ENCODE data around the gene ATAD3B. TPM values are rescaled to one million over a fixed set of nuclear protein-coding genes. Genes with fewer than 3 reads are reported as not detected.
A peak's percentile ranks its signal among the peaks of the same experiment; 100 is the strongest.

Gene ATAD3B
- total RNA-seq, 1 donor from 2014 or later, result 47.4 TPM

GRCh38 chr1:1431845-1432273 is 39.7 kb upstream of the ATAD3B start:
- Mint-ChIP-seq H3K27me3 (peaks cover 17% of the 10 kb centered on the region), H3K36me3 (ENCODE audit: low read depth) (no peaks in the 10 kb centered on the region), H3K9me3 (no peaks in the 10 kb centered on the region), H3K27ac (no peak overlapping the region), H3K4me3 (no peak overlapping the region), H3K4me1 (peaks cover 17% of the 10 kb centered on the region)
- DNase-seq (no peak), ATAC-seq (ENCODE audit: low read depth) (no peak)
- POLR2A ChIA-PET, result no interaction called here
- no peak for TF ChIP-seq CTCF (IDR thresholded peaks at IDR 0.05)
- CTCF ChIA-PET, result no interaction called here
- intact Hi-C loops (cut with micrococcal nuclease), result no loop called here

DNA sequence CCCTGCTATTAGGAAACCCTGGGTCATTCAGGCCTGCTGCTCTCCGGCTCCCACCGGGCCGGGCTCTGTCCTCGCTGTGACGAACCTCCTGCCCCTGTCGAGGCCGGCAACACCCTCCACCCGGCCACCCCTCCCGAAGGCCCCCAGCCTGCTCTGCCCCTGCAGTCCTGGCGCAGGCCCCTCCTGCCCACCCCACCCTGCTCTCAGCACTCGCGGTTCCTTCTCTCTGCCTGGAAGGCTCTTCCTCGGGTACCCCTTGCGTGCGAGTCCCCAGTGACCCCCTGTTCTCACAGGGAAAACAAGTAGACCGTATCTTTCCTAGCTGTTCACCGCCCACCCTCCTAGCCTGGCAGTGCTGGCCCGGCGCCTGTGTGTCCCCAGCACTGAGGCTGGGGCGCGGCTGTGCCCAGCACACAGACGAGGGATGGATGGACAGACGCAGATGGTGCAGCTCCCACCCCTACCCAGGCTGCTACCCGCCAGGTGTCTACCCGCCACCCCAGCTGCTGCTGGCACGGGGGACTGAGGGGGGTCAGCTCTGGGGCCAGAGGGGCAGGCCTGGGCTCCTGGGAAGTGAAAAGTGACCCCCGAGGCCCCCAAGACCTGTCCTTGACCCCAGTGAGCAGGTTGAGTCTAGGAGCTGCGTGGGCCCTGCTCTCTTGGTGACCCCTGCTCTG is 39.2 kb upstream of the ATAD3B start:
- intact Hi-C loops (cut with micrococcal nuclease), result no loop called here
- Mint-ChIP-seq H3K36me3 (ENCODE audit: low read depth) (no peaks in the 10 kb centered on the region), H3K27ac (no peak overlapping the region), H3K4me3 (no peak overlapping the region), H3K4me1 (peaks cover 17% of the 10 kb centered on the region), H3K9me3 (no peaks in the 10 kb centered on the region), H3K27me3 (peaks cover 17% of the 10 kb centered on the region)
- ChIA-PET CTCF (no interaction called here), POLR2A (interaction anchor here (0.6 to 2.6 kb wide), 2 partner anchors 33 to 435 kb away, joined by 8 to 11 read pairs; partner anchors contain the start of gene CCNL2)
- no peak for TF ChIP-seq CTCF (IDR thresholded peaks at IDR 0.05)
- ATAC-seq (ENCODE audit: low read depth) (no peak), DNase-seq (no peak)

GRCh38 chr1:1432951-1433803 is 38.4 kb upstream of the ATAD3B start:
- peaks cover 17% of the 10 kb centered on the region for H3K4me1 Mint-ChIP-seq
- DNase-seq (no peak), ATAC-seq (ENCODE audit: low read depth) (no peak)
- no peak overlapping the region for H3K4me3 Mint-ChIP-seq
- no peak overlapping the region for H3K27ac Mint-ChIP-seq
- H3K36me3 Mint-ChIP-seq (ENCODE audit: low read depth), result no peaks in the 10 kb centered on the region
- no peak for TF ChIP-seq CTCF (IDR thresholded peaks at IDR 0.05)
- H3K27me3 Mint-ChIP-seq, result peaks cover 17% of the 10 kb centered on the region
- H3K9me3 Mint-ChIP-seq, result no peaks in the 10 kb centered on the region
- intact Hi-C loops (cut with micrococcal nuclease), result no loop called here
- POLR2A ChIA-PET, result interaction anchor here (0.6 to 2.6 kb wide), 4 partner anchors 34 to 592 kb away, joined by 4 to 11 read pairs (median 6); partner anchors contain the start of genes AURKAIP1 and CCNL2
- CTCF ChIA-PET, result no interaction called here

- DNase-seq (no peak), ATAC-seq (ENCODE audit: low read depth) (peak; percentile 16)
- ChIA-PET POLR2A (interaction anchor here (0.6 to 2.6 kb wide), 3 partner anchors 34 to 592 kb away, joined by 4 to 8 read pairs (median 4); partner anchors contain the start of genes AURKAIP1 and CCNL2), CTCF (no interaction called here)
- Mint-ChIP-seq H3K36me3 (ENCODE audit: low read depth) (no peaks in the 10 kb centered on the region), H3K9me3 (no peaks in the 10 kb centered on the region), H3K27me3 (peaks cover 14% of the 10 kb centered on the region), H3K4me3 (no peak overlapping the region), H3K27ac (no peak overlapping the region), H3K4me1 (peaks cover 17% of the 10 kb centered on the region)
- intact Hi-C loops (cut with micrococcal nuclease), result loop anchor here (2.0 kb wide), 1 partner anchor 27 kb away; the partner anchor contains the start of gene MRPL20
- TF ChIP-seq CTCF (IDR thresholded peaks at IDR 0.05), result no peak
Observed at GRCh38 chr1:1433804-1434130, 37.8 kb upstream of the ATAD3B start.
